CD4-positive, alpha-beta T cell (primary cell): ENCODE results near the gene ITGA5. TPM values are rescaled to one million over a fixed set of nuclear protein-coding genes. Genes with fewer than 3 reads are reported as not detected.
A peak's percentile ranks its signal among the peaks of the same experiment; 100 is the strongest.

Source experiments
- ATAC-seq: fragments of 200-7000 bp; cut with Tn5 transposase; one replicate; pipeline ENCODE4 v1.10.0; 2022; ENCODE audit warnings: mild to moderate bottlenecking; ENCODE audit not compliant: poor library complexity
- CTCF ChIA-PET: fragments of 350-600 bp; sonication (Branson Sonifier 250); formaldehyde crosslinking; loops from one replicate; lab custom pipeline; 2021; ENCODE audit warnings: antibody characterized with exemption, inconsistent platforms; lab: Charles Lee
- POLR2A ChIA-PET: fragments of 350-600 bp; sonication (Branson Sonifier 250); formaldehyde crosslinking; loops from one replicate; lab custom pipeline; 2021; ENCODE audit warnings: antibody characterized with exemption, inconsistent platforms; lab: Charles Lee
- DNase-seq, 14 experiments: peaks; one replicate each; pipeline ENCODE4 v3.0.0-alpha.2; 2013 to 2020; ENCODE audit warnings: mixed read lengths in 2 of 14
- H3K27ac ChIP-seq, 2 donors: one replicate each; pipeline versions ENCODE4 v1.5.1 to v1.7.0; 2013; ENCODE audit warnings: low read length in 2 of 2, low read depth in 1 of 2, mild to moderate bottlenecking in 1 of 2
- H3K27me3 ChIP-seq, 2 experiments: 1 replicate in 1 of 2; 2 replicates in 1 of 2; pipeline versions ENCODE4 v1.6.1 to v1.7.0; 2013; ENCODE audit warnings: low read length in 2 of 2, control low read depth in 1 of 2, mild to moderate bottlenecking in 1 of 2, moderate library complexity in 1 of 2; ENCODE audit not compliant: insufficient read depth in 2 of 2, control insufficient read depth in 1 of 2
- H3K36me3 ChIP-seq: one replicate; pipeline ENCODE4 v1.6.1; 2013; ENCODE audit warnings: low read length, control low read depth; ENCODE audit not compliant: insufficient read depth
- H3K4me1 ChIP-seq: one replicate; pipeline ENCODE4 v1.6.1; 2013; ENCODE audit warnings: low read length, control low read depth; ENCODE audit not compliant: insufficient read depth
- H3K4me3 ChIP-seq: one replicate; pipeline ENCODE4 v1.5.1; 2013; ENCODE audit warnings: mild to moderate bottlenecking, low read length, moderate library complexity
- H3K9me3 ChIP-seq, 2 experiments: 1 replicate in 1 of 2; 2 replicates in 1 of 2; pipeline versions ENCODE4 v1.6.1 to v1.7.0; 2013; ENCODE audit warnings: low read length in 2 of 2, mild to moderate bottlenecking in 2 of 2, control low read depth in 1 of 2, moderate library complexity in 1 of 2; ENCODE audit not compliant: control insufficient read depth in 1 of 2, insufficient read depth in 1 of 2
- H3K27ac Mint-ChIP-seq: one replicate; pipeline ENCODE4 v1.8.0; 2020; ENCODE audit warnings: mixed read lengths
- H3K27me3 Mint-ChIP-seq: one replicate; pipeline ENCODE4 v1.8.0; 2021; ENCODE audit warnings: mixed read lengths
- H3K36me3 Mint-ChIP-seq: one replicate; pipeline ENCODE4 v1.8.0; 2021; ENCODE audit warnings: low read depth, mixed read lengths
- H3K4me1 Mint-ChIP-seq: one replicate; pipeline ENCODE4 v1.8.0; 2021; ENCODE audit warnings: low read depth, mixed read lengths
- H3K4me3 Mint-ChIP-seq: one replicate; pipeline ENCODE4 v1.8.0; 2020; ENCODE audit warnings: mild to moderate bottlenecking, mixed read lengths
- H3K9me3 Mint-ChIP-seq: one replicate; pipeline ENCODE4 v1.8.0; 2020; ENCODE audit warnings: mixed read lengths
- intact Hi-C, 2 experiments: fragments of 100-400 bp; cut with DNase I in 1 of 2; cut with micrococcal nuclease in 1 of 2; formaldehyde crosslinking; loops; one replicate each; pipeline versions ENCODE4 v1.15.1 to v1.9.0; 2023 to 2025; cut with DNase I, micrococcal nuclease
- total RNA-seq, 174 experiments: library from RNA in 2 of 174; stranded (reverse) in 2 of 174; gene quantifications; one replicate each; pipeline ENCODE4 v1.2.3 and lab custom pipeline; 2021 to 2026
- TF ChIP-seq, protein P1 (sequence below): fragments of 200-600 bp; IDR thresholded peaks from one replicate; pipeline ENCODE4 v1.8.0; 2022; ENCODE audit warnings: antibody characterized with exemption, mild to moderate bottlenecking

The ITGA5 gene
- total RNA-seq, 2 experiments from 2014 or later, result 143 to 159 TPM

DNA sequence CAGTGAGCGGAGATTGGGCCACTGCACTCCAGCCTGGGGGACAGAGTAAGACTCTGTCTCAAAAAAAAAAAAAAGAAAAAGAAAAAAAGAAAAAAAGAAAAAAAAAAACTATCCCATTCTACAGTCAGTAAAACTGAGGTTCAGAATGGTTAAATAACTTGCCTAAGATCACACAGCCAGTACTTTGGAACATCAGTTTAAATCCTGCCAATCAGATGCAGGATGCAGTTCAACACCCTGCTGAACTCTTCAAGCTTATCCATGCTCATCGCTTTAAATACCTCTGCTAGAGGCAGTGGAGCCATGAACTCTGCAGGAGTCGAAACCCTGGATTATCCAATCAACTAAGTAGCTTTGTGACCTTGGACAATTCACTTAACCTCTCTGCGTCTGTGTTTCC lies 37.9 kb downstream of the ITGA5 start:
- no peaks in the 10 kb centered on the region for H3K27me3 Mint-ChIP-seq
- ChIA-PET CTCF (interaction anchor here (2.2 kb wide), 1 partner anchor 44 kb away, joined by 11 read pairs; no protein-coding TSS in a partner anchor), POLR2A (interaction anchor here (1.3 kb wide), 1 partner anchor 101 kb away, joined by 4 read pairs; the partner anchor contains the start of genes CBX5 and HNRNPA1)
- no peak overlapping the region for H3K27ac Mint-ChIP-seq
- H3K9me3 Mint-ChIP-seq, result no peaks in the 10 kb centered on the region
- Histone ChIP-seq H3K9me3 (no peaks in the 10 kb centered on the region), H3K27ac (no peak overlapping the region), H3K36me3 (no peaks in the 10 kb centered on the region), H3K4me3 (no peak overlapping the region), H3K4me1 (peaks cover 7% of the 10 kb centered on the region), H3K27me3 (no peaks in the 10 kb centered on the region)
- TF ChIP-seq, protein P1, sequence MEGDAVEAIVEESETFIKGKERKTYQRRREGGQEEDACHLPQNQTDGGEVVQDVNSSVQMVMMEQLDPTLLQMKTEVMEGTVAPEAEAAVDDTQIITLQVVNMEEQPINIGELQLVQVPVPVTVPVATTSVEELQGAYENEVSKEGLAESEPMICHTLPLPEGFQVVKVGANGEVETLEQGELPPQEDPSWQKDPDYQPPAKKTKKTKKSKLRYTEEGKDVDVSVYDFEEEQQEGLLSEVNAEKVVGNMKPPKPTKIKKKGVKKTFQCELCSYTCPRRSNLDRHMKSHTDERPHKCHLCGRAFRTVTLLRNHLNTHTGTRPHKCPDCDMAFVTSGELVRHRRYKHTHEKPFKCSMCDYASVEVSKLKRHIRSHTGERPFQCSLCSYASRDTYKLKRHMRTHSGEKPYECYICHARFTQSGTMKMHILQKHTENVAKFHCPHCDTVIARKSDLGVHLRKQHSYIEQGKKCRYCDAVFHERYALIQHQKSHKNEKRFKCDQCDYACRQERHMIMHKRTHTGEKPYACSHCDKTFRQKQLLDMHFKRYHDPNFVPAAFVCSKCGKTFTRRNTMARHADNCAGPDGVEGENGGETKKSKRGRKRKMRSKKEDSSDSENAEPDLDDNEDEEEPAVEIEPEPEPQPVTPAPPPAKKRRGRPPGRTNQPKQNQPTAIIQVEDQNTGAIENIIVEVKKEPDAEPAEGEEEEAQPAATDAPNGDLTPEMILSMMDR, result no peak
- no peak overlapping the region for H3K4me3 Mint-ChIP-seq
- intact Hi-C loops, result loop anchor here in 1 of 2 experiments (5.0 kb wide), 1 partner anchor 374 kb away; the partner anchor contains the start of gene HOXC8
- no peaks in the 10 kb centered on the region for H3K36me3 Mint-ChIP-seq
- DNase-seq (no peak), ATAC-seq (no peak)
- H3K4me1 Mint-ChIP-seq, result peaks cover 6% of the 10 kb centered on the region

DNA sequence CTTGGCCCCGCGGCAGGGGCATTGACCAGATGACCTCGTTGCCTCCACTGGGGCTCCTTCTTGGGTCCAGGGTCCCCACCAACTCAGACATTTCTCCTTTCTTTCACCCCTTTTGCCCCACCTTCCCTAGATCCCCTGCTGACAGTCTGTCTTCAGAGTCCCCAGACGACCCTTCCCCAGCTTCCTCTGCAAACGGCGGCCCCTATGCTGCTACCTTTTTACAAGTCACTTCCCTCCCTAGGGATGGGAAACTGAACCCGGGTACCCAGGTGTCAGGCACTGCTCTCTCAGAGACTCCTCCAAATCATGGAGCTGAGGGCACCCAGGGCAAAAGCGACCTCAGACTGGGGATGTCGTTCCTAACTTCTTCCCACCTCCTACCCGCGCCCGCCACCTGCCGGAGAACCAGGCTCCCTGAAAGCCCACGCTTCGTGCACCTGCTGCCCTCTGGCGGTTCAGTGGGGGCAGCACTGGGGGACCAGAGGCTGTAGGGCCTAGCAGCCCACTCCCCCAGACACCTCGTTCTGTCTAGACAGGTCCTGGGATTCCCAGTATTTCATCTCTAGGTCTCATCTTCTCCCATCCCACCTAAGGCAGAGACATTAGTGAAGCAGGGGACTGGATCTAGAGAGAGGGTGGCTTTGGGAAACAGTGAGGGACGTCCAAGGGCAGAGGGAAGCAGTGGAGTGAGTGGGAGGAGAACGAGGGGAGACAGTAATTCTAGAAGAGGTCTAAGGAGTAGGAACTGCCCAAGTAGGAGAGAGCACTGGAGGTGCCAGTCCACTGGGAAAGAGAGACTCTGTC lies 39.5 kb downstream of the ITGA5 start:
- no peaks in the 10 kb centered on the region for H3K9me3 ChIP-seq
- peak overlapping the region; percentile 34 for H3K4me3 ChIP-seq
- H3K36me3 ChIP-seq, result no peaks in the 10 kb centered on the region
- peak; percentile 99 for ATAC-seq
- POLR2A ChIA-PET, result interaction anchor here (1.0 to 1.7 kb wide), 3 partner anchors 21 to 99 kb away, joined by 4 to 5 read pairs (median 5); partner anchors contain the start of genes COPZ1 and HNRNPA1
- TF ChIP-seq, protein P1, result peak; percentile 100
- H3K27me3 Mint-ChIP-seq, result no peaks in the 10 kb centered on the region
- no peaks in the 10 kb centered on the region for H3K9me3 Mint-ChIP-seq
- intact Hi-C loops, result loop anchor here in 1 of 2 experiments (5.0 kb wide), 1 partner anchor 372 kb away; the partner anchor contains the start of gene HOXC8
- CTCF ChIA-PET, result interaction anchor here (0.6 to 2.2 kb wide), 25 partner anchors 8 to 159 kb away, joined by 3 to 18 read pairs (median 4); partner anchors contain the start of gene COPZ1
- peaks cover 7% of the 10 kb centered on the region for H3K4me1 ChIP-seq
- H3K27ac Mint-ChIP-seq, result no peak overlapping the region
- no peaks in the 10 kb centered on the region for H3K27me3 ChIP-seq
- peak; percentile 82 to 93 (median 87) for DNase-seq
- no peaks in the 10 kb centered on the region for H3K36me3 Mint-ChIP-seq
- H3K27ac ChIP-seq, result no peak overlapping the region
- H3K4me3 Mint-ChIP-seq, result peak overlapping the region; percentile 2
- peaks cover 6% of the 10 kb centered on the region for H3K4me1 Mint-ChIP-seq

DNA sequence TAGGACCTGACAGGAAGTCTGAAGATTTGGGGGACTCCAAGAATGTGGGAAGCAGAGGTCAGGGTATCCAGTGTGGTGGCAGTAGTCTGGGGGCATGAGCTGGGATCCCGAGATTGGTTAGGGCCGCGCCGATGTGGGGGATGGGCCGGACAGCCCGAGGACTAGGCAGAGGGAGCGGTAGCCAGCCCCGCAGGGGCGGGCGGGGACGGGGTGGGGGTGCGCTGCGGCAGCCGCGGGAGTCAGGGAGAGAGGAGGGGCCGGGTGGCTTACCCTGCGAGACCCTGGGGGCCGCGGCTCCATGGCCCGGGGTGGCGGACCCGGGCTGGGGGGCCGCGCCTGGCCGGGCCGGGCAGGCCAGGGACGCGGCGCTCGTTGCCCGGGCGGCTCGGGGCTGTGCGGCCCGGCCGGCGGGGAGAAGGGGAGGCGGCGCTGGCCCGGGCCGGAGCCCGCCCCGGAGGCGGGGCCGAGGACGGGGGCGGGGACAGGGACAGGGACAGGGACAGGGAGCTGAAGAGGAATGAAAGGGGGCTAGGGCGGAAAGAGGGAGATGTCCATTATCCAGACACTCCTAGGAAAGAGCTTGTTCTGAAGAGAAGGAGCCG lies 40.2 kb downstream of the ITGA5 start:
- no peaks in the 10 kb centered on the region for H3K9me3 Mint-ChIP-seq
- no peak overlapping the region for H3K27ac Mint-ChIP-seq
- Histone ChIP-seq H3K27me3 (no peaks in the 10 kb centered on the region), H3K4me3 (peak overlapping the region; percentile 34), H3K9me3 (no peaks in the 10 kb centered on the region), H3K4me1 (peaks cover 7% of the 10 kb centered on the region), H3K27ac (no peak overlapping the region), H3K36me3 (no peaks in the 10 kb centered on the region)
- TF ChIP-seq, protein P1, result no peak
- POLR2A ChIA-PET, result interaction anchor here (1.0 to 1.7 kb wide), 3 partner anchors 20 to 98 kb away, joined by 4 to 5 read pairs (median 5); partner anchors contain the start of genes COPZ1 and HNRNPA1
- no peaks in the 10 kb centered on the region for H3K27me3 Mint-ChIP-seq
- no peak overlapping the region for H3K4me3 Mint-ChIP-seq
- intact Hi-C loops, result no loop called here
- ATAC-seq (no peak), DNase-seq (peak in 1 of 14 experiments; percentile 42)
- CTCF ChIA-PET, result interaction anchor here (0.6 to 2.2 kb wide), 23 partner anchors 8 to 159 kb away, joined by 3 to 18 read pairs (median 4); partner anchors contain the start of gene COPZ1
- H3K36me3 Mint-ChIP-seq, result no peaks in the 10 kb centered on the region
- H3K4me1 Mint-ChIP-seq, result peaks cover 6% of the 10 kb centered on the region
